HEK293T (cell line): ENCODE data around the gene TEP1.
"Not testable (repeated sequence)": the region's sequence is repeated elsewhere in the genome, so short reads cannot be mapped to it uniquely, and the experiment has no call there.

Experiments
- CTCF ChIA-PET: fragments of 350-600 bp; formaldehyde crosslinking; extraction: SDS; loops from one replicate; lab custom pipeline; 2021; ENCODE audit warnings: antibody characterized with exemption, inconsistent platforms; lab: Yijun Ruan, JAX
- POLR2A ChIA-PET: fragments of 350-600 bp; formaldehyde crosslinking; extraction: SDS; loops from one replicate; lab custom pipeline; 2020; ENCODE audit warnings: antibody characterized with exemption, inconsistent platforms; lab: Yijun Ruan, JAX
- DNase-seq: peaks from one replicate; pipeline ENCODE4 v3.0.0; 2012; ENCODE audit warnings: mixed read lengths; ENCODE audit errors: extremely low spot score
- ARNT ChIP-seq: fragments of 450-650 bp; IDR thresholded peaks from 2 replicates; pipeline ENCODE4 v1.6.1; 2017; ENCODE audit warnings: mild to moderate bottlenecking
- BHLHE40 ChIP-seq: fragments of 450-650 bp; IDR thresholded peaks from 2 replicates; pipeline ENCODE4 v1.6.1; 2016; ENCODE audit warnings: mild to moderate bottlenecking, moderate library complexity, borderline replicate concordance
- CTBP1 ChIP-seq: fragments of 450-650 bp; IDR thresholded peaks from 2 replicates; pipeline ENCODE4 v1.6.1; 2016; ENCODE audit warnings: borderline replicate concordance
- ELF4 ChIP-seq: fragments of 450-650 bp; IDR thresholded peaks from 2 replicates; pipeline ENCODE4 v1.6.1; 2017; ENCODE audit warnings: antibody characterized with exemption
- FOXA1 ChIP-seq: fragments of 450-650 bp; IDR thresholded peaks from 2 replicates; pipeline ENCODE4 v1.6.1; 2016; ENCODE audit warnings: mild to moderate bottlenecking
- FOXK2 ChIP-seq: fragments of 450-650 bp; IDR thresholded peaks from 2 replicates; pipeline ENCODE4 v1.6.1; 2016; ENCODE audit warnings: mild to moderate bottlenecking
- FOXM1 ChIP-seq: fragments of 450-650 bp; IDR thresholded peaks from 2 replicates; pipeline ENCODE4 v1.6.1; 2017; ENCODE audit warnings: mild to moderate bottlenecking, borderline replicate concordance
- HDGF ChIP-seq: fragments of 450-650 bp; IDR thresholded peaks from 2 replicates; pipeline ENCODE4 v1.6.1; 2017; ENCODE audit warnings: antibody characterized with exemption, borderline replicate concordance
- L3MBTL2 ChIP-seq: fragments of 450-650 bp; conservative IDR thresholded peaks from 2 replicates; pipeline ENCODE4 v1.6.1; 2016; ENCODE audit warnings: mild to moderate bottlenecking
- LEF1 ChIP-seq: fragments of 450-650 bp; IDR thresholded peaks from 2 replicates; pipeline ENCODE4 v1.6.1; 2017; ENCODE audit warnings: mild to moderate bottlenecking, borderline replicate concordance
- NFRKB ChIP-seq: fragments of 450-650 bp; IDR thresholded peaks from 2 replicates; pipeline ENCODE4 v1.6.1; 2016; ENCODE audit warnings: mild to moderate bottlenecking, moderate library complexity
- PKNOX1 ChIP-seq: fragments of 450-650 bp; IDR thresholded peaks from 2 replicates; pipeline ENCODE4 v1.6.1; 2016
- SP1 ChIP-seq: fragments of 450-650 bp; IDR thresholded peaks from 2 replicates; pipeline ENCODE4 v1.6.1; 2017
- SUZ12 ChIP-seq: fragments of 450-650 bp; IDR thresholded peaks from 2 replicates; pipeline ENCODE4 v1.6.1; 2016; ENCODE audit warnings: mild to moderate bottlenecking
- TARDBP ChIP-seq: fragments of 450-650 bp; IDR thresholded peaks from 2 replicates; pipeline ENCODE4 v1.6.1; 2016
- ZNF384 ChIP-seq: fragments of 450-650 bp; IDR thresholded peaks from 2 replicates; pipeline ENCODE4 v1.6.1; 2016

TEP1 gene

DNA sequence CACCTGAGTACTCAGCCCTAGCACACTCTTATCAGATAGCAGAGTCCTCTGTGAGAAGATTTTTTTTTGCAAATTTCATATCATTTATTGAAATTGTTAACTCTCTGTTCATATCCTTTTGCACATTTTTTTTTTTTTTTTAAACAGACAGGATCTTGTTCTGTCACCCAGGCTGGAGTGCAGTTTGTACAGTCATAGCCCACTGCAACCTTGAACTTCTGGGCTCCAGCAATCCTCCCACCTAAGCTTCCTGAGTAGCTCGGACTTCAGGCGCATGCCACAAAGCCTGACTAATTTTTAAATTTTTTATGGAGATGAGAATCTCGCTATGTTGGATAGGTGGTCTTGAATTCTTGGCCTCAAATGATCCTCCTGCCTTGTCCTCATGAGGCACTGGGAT lies 65.6 kb downstream of the TEP1 start:
- DNase-seq = no peak
- TF ChIP-seq BHLHE40 (no peak), PKNOX1 (no peak)
- CTCF ChIA-PET = no interaction called here
- POLR2A ChIA-PET = no interaction called here

DNA sequence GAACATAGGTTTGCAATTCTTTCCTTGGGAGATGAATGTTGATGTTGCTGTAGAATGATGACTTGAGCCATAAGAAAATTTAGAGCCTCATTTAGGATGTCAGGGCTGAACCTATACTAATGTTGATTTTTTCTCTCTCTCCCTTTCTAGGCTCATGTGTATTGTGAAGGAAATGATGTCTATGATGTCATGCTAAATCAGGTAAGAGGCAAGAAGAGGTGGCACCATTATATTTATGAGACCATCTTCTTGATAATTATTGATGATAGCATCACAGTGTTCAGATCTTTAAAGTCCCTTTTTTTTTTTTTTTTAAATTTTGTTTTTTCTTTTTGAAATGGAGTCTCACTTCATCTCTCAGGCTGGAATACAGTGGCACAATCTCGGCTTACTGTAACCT lies 66.6 kb downstream of the TEP1 start:
- TF ChIP-seq HDGF = no peak
- no peak for TF ChIP-seq LEF1
- TF ChIP-seq CTBP1 = no peak
- no peak for TF ChIP-seq FOXM1
- no peak for TF ChIP-seq SP1
- ChIA-PET CTCF (no interaction called here), POLR2A (no interaction called here)
- no peak for DNase-seq

GRCh38 chr14:20345366-20345765 lies 67.9 kb downstream of the TEP1 start:
- TF ChIP-seq HDGF (no peak), FOXA1 (no peak), PKNOX1 (no peak)
- DNase-seq = no peak
- ChIA-PET POLR2A (no interaction called here), CTCF (no interaction called here)

- CTCF ChIA-PET = interaction anchor here (0.6 to 1.7 kb wide), 3 partner anchors 17 to 449 kb away, joined by 3 to 4 read pairs (median 3); partner anchors contain the start of gene TEP1
- DNase-seq = no peak
- POLR2A ChIA-PET = interaction anchor here (0.7 to 4.6 kb wide), 21 partner anchors 8 to 631 kb away, joined by 3 to 162 read pairs (median 7); partner anchors contain the start of genes APEX1, CCNB1IP1, OSGEP and PIP4P1
- TF ChIP-seq ZNF384 (no peak), LEF1 (no peak), FOXA1 (no peak), HDGF (no peak)
Observed at GRCh38 chr14:20343862-20344220, 69.5 kb downstream of the TEP1 start.

DNA sequence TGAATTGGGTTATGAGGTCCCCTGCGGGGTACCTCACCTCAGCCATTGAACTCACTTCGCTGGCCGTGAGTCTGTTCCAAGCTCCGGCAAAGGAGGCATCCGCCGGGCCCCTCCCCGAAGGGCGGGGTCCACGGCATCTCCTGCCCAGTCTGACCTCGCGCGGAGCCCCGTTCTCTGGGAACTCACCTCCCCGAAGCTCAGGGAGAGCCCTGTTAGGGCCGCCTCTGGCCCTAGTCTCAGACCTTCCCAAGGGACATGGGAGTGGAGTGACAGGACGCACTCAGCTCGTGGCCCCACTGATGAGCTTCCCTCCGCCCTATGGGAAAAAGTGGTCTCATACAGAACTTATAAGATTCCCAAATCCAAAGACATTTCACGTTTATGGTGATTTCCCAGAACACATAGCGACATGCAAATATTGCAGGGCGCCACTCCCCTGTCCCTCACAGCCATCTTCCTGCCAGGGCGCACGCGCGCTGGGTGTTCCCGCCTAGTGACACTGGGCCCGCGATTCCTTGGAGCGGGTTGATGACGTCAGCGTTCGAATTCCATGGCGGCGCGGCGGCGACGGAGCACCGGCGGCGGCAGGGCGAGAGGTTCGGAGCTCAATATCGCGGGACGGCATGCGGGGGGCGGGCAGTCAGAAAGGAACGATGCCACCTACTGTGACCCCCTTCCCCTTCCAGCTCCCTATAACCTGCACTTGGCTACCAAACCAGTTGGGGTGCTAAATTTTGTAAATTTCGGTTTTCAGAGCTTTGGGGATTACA lies 70.0 kb downstream of the TEP1 start, which contains the start of gene PARP2:
Gene PARP2 (plus strand): TSS at position 544 of the 770 bp plus-strand sequence. CDS start 7 bp downstream, at position 551.
- no peak for TF ChIP-seq ARNT
- TF ChIP-seq PKNOX1 = peak; percentile 97
- TF ChIP-seq HDGF = no peak
- TF ChIP-seq SP1 = no peak
- TF ChIP-seq TARDBP = no peak
- TF ChIP-seq ZNF384 = no peak
- TF ChIP-seq BHLHE40 = no peak
- TF ChIP-seq L3MBTL2 = peak; percentile 81
- no peak for TF ChIP-seq FOXM1
- peak; percentile 89 for TF ChIP-seq ELF4
- no peak for TF ChIP-seq SUZ12
- TF ChIP-seq NFRKB = no peak
- no peak for TF ChIP-seq CTBP1
- no peak for TF ChIP-seq FOXA1
- TF ChIP-seq FOXK2 = no peak
- no peak for TF ChIP-seq LEF1
- ChIA-PET CTCF (interaction anchor here (0.5 to 1.7 kb wide), 6 partner anchors 13 to 450 kb away, joined by 3 to 6 read pairs (median 4); partner anchors contain the start of gene TEP1), POLR2A (interaction anchor here (0.6 to 4.6 kb wide), 30 partner anchors 9 to 631 kb away, joined by 3 to 162 read pairs (median 4); partner anchors contain the start of genes APEX1, CCNB1IP1, OSGEP and PIP4P1)
- DNase-seq = peak; percentile 97

DNA sequence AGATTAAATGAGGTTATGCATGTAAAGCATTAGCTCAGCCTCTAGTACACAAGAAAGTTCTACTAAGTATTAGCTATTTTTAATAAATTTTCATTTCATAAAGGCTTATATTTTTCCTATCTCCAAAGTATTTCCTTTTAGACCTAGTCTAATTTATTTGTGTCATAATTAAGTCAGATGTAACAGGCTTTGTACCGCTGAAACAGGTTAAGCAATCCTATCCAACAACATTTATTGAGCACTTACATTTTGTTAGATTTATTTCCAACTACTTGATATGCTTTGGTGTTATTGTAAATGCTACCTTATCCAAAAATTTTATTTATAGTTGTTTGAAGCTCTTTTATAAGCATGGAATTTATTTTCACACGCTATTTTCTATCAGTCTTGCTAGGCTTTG lies 71.7 kb downstream of the TEP1 start:
- TF ChIP-seq BHLHE40 (no peak), FOXK2 (no peak)
- ChIA-PET CTCF (interaction anchor here (1.0 to 1.8 kb wide), 2 partner anchors 9 to 15 kb away, joined by 4 to 8 read pairs; partner anchors contain the start of gene CCNB1IP1), POLR2A (interaction anchor here (3.7 to 4.6 kb wide), 2 partner anchors 12 to 114 kb away, joined by 37 to 162 read pairs; partner anchors contain the start of genes APEX1, CCNB1IP1 and OSGEP)
- no peak for DNase-seq

- ChIA-PET CTCF (interaction anchor here (1.0 to 1.8 kb wide), 2 partner anchors 8 to 14 kb away, joined by 4 to 8 read pairs; partner anchors contain the start of gene CCNB1IP1), POLR2A (interaction anchor here (3.7 to 4.6 kb wide), 2 partner anchors 11 to 114 kb away, joined by 37 to 162 read pairs; partner anchors contain the start of genes APEX1, CCNB1IP1 and OSGEP)
- not testable (repeated sequence) for DNase-seq
Observed at GRCh38 chr14:20341032-20341431, 72.3 kb downstream of the TEP1 start.
